H1 (cell line): ENCODE measurements around the gene PLCB2. TPM values are rescaled to one million over a fixed set of nuclear protein-coding genes. Genes with fewer than 3 reads are reported as not detected.

Experiments
- MAFK ChIP-seq: IDR thresholded peaks from 2 replicates; pipeline ENCODE4 v1.6.1; 2012; ENCODE audit warnings: low read depth, mild to moderate bottlenecking, improper control_type of control experiment, low read length
- MAX ChIP-seq: IDR thresholded peaks from 2 replicates; pipeline ENCODE4 v1.6.1; 2012; ENCODE audit warnings: inconsistent platforms
- RXRA ChIP-seq: IDR thresholded peaks from 2 replicates; pipeline ENCODE4 v1.6.1; 2011; ENCODE audit warnings: low read depth, mild to moderate bottlenecking, low read length, moderate library complexity; ENCODE audit not compliant: insufficient read depth
- SP1 ChIP-seq: IDR thresholded peaks from 2 replicates; pipeline ENCODE4 v1.6.1; 2011; ENCODE audit warnings: low read depth, low read length
- TEAD4 ChIP-seq: IDR thresholded peaks from 2 replicates; pipeline ENCODE4 v1.6.1; 2012; ENCODE audit warnings: low read depth, low read length, inconsistent platforms, mixed read lengths
- USF2 ChIP-seq: IDR thresholded peaks from 2 replicates; pipeline ENCODE4 v1.6.1; 2011; ENCODE audit warnings: low read length, improper control_type of control experiment
- polyA plus RNA-seq, 7 experiments: library from polyadenylated mRNA; depleted of rRNA in 3 of 7; stranded (reverse) in 5 of 7; unstranded in 2 of 7; fragments of >200 nt in 5 of 7; fragments of 200-250 nt in 2 of 7; gene quantifications; 1 replicate in 5 of 7; 2 replicates in 1 of 7; 4 replicates in 1 of 7; pipeline versions ENCODE4 v1.2.1 to v1.2.3, GENCODE V29; 2011 to 2013; ENCODE audit warnings: missing spikeins in 2 of 7, mixed read lengths in 2 of 7
- total RNA-seq: library from RNA; stranded (reverse); fragmentation: NEBNext Ultra II Directional; extraction: Animal tissue kit (Norgen Biotek cat#: 25700); gene quantifications from 2 replicates; pipeline ENCODE4 v1.2.1, GENCODE V29; 2021

The PLCB2 gene
- total and polyA plus RNA-seq, 2 of the 8 experiments (the other 6 are each of a cell fraction or from before 2014, with no cell fraction given): 7.2 to 8.4 TPM

GRCh38 chr15:40309344-40309862, 1.7 kb upstream of the PLCB2 start (continued):
- TF ChIP-seq USF2 (no peak), MAFK (no peak), RXRA (no peak), MAX (no peak), SP1 (no peak), TEAD4 (no peak)
